ENCODE results near the gene YPEL1. TPM values are rescaled to one million over a fixed set of nuclear protein-coding genes. Genes with fewer than 3 reads are reported as not detected.

The YPEL1 gene
- total and polyA plus RNA-seq, 2 of the 13 experiments (the other 11 are each of a cell fraction or from before 2014, with no cell fraction given) = 0.33 to 2.5 TPM

DNA sequence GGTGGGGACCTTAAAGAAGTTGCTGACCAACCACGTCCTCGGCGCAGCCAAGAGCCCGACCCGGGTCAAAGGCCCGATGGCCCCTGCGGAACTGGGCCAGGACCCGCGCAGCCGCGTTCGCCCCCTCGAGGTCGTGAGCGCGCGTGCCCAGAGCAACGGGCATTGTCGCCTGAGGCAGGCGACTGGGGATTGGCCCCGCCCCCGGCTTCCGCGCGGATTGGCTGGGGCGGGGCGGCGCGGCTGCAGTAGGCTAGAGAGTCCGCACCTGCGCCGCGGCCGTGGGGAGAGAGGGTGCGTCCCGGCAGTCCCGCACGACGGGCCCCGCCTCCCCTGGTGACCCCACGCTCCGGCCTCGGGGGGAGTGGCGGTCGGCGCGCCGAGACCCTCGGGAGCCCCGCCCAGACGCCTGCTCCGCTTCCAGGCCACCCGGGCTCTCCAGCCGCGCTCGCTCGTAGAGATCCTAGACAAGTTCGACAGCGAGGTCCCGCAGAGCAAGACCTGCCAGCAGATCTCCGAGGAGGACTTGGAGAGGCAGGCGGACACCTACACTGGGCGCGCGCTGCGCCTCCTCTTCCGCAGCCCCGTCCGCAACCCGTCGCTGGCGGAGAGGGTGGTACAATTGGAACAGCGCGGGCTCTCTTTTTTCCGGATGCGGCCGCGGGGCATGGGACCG, 78.1 kb downstream of the YPEL1 start (continued):
- no peak for TF ChIP-seq THAP7 (CRISPR knock-in tag; IDR thresholded peaks at IDR 0.05)
- TF ChIP-seq, protein P1, sequence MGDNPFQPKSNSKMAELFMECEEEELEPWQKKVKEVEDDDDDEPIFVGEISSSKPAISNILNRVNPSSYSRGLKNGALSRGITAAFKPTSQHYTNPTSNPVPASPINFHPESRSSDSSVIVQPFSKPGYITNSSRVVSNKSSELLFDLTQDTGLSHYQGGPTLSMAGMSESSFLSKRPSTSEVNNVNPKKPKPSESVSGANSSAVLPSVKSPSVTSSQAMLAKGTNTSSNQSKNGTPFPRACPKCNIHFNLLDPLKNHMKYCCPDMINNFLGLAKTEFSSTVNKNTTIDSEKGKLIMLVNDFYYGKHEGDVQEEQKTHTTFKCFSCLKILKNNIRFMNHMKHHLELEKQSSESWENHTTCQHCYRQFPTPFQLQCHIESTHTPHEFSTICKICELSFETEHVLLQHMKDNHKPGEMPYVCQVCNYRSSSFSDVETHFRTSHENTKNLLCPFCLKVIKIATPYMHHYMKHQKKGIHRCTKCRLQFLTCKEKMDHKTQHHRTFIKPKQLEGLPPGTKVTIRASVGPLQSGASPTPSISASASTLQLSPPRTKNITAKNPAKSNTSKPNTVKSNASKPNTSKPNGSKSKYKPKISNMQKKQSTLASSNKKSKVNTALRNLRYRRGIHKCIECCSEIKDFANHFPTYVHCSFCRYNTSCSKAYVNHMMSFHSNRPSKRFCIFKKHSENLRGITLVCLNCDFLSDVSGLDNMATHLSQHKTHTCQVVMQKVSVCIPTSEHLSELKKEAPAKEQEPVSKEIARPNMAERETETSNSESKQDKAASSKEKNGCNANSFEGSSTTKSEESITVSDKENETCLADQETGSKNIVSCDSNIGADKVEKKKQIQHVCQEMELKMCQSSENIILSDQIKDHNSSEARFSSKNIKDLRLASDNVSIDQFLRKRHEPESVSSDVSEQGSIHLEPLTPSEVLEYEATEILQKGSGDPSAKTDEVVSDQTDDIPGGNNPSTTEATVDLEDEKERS (CRISPR knock-in tag; IDR thresholded peaks at IDR 0.05) = peak; percentile 72; the same call in 1 of the 2 replicates
- peak; percentile 33 for TF ChIP-seq CBX1 (IDR thresholded peaks at IDR 0.05; ENCODE audit: low read depth)
- no peak; the same call in 1 of the 2 replicates for TF ChIP-seq ZSCAN25 (CRISPR knock-in tag; IDR thresholded peaks at IDR 0.05)
- TF ChIP-seq ZBTB44 (CRISPR knock-in tag; IDR thresholded peaks at IDR 0.05) = no peak
- TF ChIP-seq PAWR (CRISPR knock-in tag; IDR thresholded peaks at IDR 0.05; ENCODE audit: borderline replicate concordance) = no peak
- TF ChIP-seq MLLT10 (CRISPR knock-in tag; IDR thresholded peaks at IDR 0.05) = no peak
- TF ChIP-seq ZNF850 (CRISPR knock-in tag; conservative IDR thresholded peaks at IDR 0.05) = 0 out of 2 replicates have a peak, but pooled peaks have one; percentile 68
- no peak for TF ChIP-seq ZSCAN22 (CRISPR knock-in tag; IDR thresholded peaks at IDR 0.05)
- TF ChIP-seq, protein P2, sequence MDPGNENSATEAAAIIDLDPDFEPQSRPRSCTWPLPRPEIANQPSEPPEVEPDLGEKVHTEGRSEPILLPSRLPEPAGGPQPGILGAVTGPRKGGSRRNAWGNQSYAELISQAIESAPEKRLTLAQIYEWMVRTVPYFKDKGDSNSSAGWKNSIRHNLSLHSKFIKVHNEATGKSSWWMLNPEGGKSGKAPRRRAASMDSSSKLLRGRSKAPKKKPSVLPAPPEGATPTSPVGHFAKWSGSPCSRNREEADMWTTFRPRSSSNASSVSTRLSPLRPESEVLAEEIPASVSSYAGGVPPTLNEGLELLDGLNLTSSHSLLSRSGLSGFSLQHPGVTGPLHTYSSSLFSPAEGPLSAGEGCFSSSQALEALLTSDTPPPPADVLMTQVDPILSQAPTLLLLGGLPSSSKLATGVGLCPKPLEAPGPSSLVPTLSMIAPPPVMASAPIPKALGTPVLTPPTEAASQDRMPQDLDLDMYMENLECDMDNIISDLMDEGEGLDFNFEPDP (CRISPR knock-in tag; conservative IDR thresholded peaks at IDR 0.05) = no peak
- no peak for TF ChIP-seq CBFB (CRISPR knock-in tag; IDR thresholded peaks at IDR 0.05)
- TF ChIP-seq MAZ (IDR thresholded peaks at IDR 0.05; ENCODE audit: borderline replicate concordance, low read depth, low read length) = no peak
- TF ChIP-seq MAZ (CRISPR knock-in tag; IDR thresholded peaks at IDR 0.05; ENCODE audit: low read depth) = peak; percentile 58
- no peak for TF ChIP-seq ZBTB1 (CRISPR knock-in tag; IDR thresholded peaks at IDR 0.05; ENCODE audit: borderline replicate concordance)
- TF ChIP-seq ZNF782 (CRISPR knock-in tag; IDR thresholded peaks at IDR 0.05; ENCODE audit: borderline replicate concordance) = no peak
- peak; percentile 59; the same call in 1 of the 2 replicates for TF ChIP-seq HDAC1 (CRISPR knock-in tag; IDR thresholded peaks at IDR 0.05)
- TF ChIP-seq KAT8 (CRISPR knock-in tag; IDR thresholded peaks at IDR 0.05) = no peak; the same call in 1 of the 2 replicates
- no peak for TF ChIP-seq ESRRA (CRISPR knock-in tag; IDR thresholded peaks at IDR 0.05; ENCODE audit: low read depth)
- TF ChIP-seq BCLAF1 (IDR thresholded peaks at IDR 0.05) = no peak

Data from HepG2 (cell line).